ENCODE results near the gene DUOX1.

The DUOX1 gene

DNA sequence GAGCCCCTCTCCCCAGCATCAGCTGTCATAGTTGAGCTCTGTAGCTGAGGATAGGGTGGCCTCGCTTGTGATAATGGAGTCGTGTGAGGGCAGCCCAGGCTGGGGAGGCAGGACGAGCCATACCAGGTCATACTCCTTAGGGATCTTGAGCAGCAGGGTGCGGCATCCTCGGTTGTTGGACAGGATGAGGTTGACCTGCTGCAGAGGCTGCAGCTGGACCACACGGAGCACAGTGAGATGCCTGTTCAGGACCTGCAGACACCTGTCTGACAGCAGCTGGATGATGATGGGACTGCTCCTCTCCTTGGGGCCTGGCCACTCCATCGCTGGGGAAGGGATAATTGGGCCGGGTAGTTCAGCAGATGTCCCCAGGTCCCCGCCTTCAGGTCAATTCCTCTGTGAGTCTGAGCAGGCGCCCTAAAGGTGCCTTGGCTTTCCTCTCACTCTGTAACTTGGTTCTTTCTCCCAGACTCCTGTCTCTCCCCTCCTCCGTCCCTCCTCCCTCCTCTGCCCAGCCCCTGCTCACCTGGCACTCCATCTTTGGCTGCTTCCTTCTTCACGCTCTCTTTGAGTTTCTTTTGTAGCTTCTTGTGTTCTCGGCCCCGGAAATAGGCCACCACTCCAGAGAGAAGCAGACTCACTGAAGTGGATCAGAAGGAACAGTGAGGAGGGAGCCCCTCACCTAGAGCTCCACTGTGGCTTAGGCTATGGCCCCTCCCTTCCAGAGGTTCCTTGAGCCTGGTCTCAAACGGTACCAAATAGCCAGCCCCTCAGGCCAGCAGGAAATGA, 23.6 kb upstream of the DUOX1 start:
- no peak for DNase-seq

DNA sequence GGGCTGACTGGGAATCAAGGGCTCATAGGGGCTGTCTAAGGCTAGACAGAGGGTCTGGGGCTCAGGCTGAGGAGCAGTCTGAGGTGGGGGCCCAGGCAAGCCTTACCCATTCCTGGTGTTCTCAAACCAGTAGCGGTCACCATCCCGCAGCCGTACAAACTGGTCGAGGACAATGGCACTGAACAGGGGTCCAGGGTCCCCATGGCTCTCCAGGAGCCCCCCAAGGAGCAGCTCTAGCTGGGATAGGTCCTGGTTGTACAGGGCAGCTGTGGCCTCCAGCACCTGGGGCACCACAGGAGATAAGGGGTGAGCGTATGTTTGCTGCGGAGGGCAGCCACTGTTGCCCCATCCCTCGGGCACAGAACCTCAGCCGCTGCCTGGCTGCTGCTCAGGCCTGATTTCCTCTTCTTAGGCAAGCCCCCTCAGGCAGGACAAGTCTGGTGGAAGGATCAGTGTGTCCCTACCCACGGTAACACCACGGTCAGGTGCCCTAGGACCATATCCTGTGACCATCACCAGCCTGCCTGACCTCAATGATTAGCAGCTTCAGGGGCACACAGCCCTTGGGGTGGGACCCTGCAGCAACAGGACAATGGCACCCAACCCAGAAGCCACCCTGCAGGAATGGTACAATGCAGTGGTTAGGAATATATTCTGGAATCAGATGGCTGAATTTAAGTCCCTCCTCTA, 21.7 kb upstream of the DUOX1 start:
- no peak for DNase-seq

DNA sequence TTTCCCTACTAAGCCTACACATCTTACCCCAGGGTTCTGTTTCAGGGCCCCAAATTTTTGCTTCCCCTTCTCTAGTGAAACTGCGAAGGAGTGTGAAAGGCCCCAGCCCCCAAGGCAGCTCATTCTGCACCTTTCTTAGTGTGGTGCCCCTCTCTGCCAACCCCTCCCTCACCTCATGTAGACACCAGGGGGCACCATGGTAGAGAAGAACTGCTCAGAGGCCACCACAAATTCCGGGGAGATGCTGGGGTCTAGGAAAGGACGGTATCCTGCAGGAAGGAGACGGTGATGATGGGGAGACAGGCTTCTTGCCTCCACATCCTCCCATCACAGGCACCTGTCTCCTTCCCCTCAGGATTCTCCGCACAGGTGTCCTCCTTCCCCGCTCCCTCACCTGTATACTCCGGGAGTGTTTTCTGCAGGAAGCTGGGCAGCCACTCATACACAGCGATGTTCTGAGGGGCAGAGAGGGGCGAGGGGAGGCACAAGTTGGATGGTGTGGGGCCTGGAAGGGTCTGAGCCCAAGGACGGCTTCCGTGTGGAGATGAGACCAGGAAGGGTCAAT, 19.5 kb upstream of the DUOX1 start:
- DNase-seq: no peak

DNA sequence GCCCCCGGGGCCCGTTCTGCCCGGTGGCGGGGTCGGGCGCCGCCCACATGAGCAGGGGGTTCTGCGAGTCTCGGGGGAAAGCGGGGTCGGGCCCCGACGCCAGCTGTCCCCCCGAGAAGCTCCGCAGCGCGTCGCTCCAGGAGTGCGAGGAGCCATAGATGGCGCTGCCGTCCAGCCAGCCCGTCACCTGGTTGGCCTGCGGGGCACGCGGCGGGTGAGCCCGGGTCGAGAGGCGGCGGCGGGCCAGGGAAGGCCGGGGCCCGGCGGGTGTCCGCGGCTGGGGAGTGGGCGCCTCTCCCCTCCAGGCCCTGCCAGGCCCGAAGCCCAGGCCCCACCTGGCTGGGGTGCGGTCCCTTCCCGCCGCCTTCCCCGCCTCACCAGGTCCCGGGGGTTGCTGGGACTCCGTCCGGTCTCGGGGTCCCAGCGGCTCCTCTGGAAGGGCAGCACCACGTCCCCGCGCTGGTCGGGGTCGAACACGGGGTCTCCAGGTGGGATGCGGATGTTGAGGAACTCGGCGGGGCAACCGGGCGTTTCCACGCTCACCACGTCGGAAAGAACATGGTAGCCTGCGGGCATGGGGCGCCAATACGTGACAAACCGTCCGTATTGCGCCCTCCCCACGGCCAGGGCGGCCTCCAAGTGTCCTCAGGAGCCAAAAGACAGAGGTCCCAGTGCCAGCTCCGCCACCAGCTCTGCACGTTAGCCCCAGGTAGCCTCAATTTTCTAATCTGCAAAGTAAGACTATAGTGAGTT, 18.2 kb upstream of the DUOX1 start:
- DNase-seq: no peak

DNA sequence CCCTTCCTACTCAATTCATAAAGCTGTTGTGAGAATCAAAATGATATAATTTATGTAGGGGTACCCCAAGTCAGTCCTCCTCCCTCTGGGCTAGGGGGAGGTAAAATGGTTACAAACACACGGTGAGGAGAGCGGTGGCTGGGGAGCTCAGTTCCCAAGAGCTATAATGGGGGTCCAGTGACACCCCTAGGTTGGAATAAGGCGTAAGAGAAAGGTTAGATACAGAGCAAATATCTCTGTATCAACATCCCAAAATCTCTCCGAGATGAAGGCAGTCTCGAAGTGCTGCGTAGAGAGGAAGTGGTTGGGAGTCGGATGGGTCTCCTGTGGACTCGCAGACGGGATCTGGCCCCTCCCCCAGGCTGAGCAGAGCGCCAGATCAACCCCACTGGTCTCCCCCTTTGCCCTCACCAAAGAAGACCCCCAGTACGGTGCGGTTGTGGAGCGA, 17.6 kb upstream of the DUOX1 start:
- no peak for DNase-seq

DNA sequence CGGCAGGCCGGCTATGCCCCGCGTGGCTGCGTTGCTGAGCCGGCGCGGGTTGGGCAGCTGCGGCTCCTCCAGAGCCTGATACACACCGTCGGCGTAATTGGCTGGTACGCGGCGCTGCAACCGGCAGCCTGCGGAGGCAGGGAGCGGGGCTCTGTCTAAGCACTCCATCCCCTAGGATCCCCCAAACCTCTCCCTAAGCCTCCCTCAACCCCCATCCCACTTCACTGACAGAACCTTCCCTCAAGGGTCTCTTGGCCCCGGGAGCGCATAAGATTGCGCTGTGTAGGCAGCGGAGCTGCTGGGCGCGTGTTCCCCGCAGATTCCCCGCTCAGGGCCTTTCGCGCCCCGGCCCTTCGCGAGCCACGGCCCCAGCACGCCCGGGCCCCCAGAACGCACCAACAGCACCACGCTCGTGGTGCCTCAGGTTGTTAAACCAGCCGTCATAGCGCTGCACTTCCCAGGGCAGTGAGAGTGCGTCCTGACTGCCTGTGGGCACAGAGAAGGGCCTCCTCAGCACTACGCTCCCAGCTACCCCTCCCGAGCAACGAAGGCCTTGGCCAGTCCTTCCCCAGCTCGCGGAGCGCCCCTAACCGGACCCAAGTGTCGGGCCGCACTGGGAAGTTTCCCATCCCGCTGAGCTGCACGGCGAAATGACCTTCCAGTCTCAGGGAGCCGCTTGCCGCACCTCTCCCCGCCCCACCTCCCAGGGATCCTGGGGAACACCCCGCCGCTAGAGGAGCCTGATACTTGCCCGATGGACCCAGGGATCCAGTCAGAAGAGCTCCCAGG, 17.0 kb upstream of the DUOX1 start:
- DNase-seq: no peak

DNA sequence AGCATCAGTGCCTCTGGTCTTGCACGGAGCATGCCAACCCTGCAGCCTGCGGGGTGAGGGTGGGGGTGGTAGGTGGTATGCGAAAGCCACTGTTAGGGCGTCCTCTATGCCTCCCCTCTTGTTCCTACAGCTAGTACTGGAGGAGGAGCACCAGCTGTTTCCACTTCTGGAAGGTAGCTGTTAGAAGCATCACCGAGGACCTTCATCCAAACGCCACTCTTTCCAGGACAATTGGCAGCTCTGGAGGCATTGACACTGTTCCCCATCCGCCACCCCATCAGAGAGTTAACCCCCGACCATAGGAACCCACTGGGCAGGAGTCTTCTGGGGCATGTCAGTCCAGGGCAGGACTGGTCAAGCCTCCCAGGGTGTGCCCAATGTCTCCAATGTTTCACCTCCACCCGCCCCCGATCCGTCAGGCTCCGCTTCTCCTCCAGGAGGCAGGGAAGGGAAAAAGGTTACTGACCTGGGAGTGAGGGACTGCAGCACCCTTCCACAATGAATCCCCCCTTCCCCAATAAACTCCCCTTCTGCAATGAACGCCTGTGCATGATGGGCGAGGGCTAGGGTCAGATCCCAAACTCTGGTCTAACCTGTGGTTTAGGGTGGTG, 16.3 kb upstream of the DUOX1 start:
- DNase-seq: no peak

DNA sequence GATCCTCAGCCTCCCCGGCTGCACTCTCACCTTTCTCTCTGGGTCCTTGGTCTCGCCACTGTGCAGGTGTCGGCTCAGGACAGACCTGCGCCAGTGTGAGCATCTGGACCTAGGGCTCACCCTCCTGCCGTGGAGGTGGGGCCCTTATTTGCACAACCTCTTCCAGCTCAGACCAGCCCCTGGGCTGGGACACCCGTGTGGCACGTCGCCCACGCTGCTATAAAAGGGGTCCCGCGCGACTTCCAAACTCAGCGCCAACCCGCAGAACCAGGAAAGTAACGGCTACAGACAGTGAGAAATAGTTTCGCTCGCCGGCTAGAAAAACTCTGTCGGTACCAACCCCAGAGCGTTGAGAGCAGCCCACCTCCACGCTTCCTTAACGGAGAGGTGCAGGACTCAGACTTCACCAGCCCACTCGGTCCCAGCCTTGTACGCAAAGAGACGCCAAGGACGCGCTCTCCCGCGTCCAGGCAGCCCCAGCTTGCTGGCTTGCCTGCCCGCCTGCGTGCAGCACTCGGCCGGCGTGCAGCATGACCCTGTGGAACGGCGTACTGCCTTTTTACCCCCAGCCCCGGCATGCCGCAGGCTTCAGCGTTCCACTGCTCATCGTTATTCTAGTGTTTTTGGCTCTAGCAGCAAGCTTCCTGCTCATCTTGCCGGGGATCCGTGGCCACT, 15.6 kb upstream of the DUOX1 start, which contains the start of the genes DUOX2 and DUOXA2:
TSS of gene DUOX2 (minus strand) at position 97 of the 675 bp plus-strand sequence. CDS start 761 bp downstream, outside the sequence.
TSS of gene DUOXA2 (plus strand) at position 251 of the 675 bp plus-strand sequence. CDS start at position 531, 280 bp downstream.
- DNase-seq: no peak

DNA sequence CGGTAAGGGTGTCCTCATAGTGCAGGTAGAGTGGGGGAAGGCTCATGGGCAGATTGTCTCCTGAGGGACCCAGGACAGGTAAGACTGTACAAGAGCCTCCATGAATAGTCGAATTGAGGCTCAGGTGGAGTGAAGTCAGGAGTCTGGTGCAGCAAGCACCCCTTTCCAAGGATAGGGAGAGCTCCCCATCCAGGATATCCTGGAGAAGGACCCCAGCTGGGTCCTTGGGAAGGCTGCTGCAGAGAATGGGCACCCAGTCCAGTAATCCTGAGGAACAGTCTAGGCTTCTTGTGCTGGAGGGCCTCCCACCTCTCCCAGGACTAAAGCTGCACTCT, 15.1 kb upstream of the DUOX1 start:
- DNase-seq: no peak

DNA sequence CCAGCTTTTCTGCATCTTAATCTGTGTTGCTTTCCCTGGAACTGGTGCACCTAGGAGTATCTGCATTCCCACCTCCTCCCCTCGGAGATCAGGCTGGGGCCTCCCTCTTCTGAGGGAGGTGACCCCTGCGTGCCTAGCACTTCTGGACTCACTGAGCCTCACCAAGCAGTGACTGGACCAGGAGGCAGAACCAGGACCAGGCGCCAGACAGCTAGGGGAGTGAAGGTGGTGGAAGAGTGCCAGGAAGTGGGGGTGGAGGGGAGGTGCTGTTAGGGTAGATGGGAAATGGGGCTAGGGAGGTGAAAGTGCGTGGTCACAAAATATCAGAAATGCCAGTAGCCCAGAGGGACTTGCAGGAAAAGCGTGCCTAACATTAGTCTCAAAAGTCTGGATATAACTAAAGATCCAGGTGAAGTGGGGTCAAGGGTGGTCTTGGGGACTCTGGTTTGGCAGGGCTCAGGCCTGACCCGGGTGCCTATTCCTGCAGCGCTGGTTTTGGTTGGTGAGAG, 14.4 kb upstream of the DUOX1 start:
- DNase-seq: no peak

DNA sequence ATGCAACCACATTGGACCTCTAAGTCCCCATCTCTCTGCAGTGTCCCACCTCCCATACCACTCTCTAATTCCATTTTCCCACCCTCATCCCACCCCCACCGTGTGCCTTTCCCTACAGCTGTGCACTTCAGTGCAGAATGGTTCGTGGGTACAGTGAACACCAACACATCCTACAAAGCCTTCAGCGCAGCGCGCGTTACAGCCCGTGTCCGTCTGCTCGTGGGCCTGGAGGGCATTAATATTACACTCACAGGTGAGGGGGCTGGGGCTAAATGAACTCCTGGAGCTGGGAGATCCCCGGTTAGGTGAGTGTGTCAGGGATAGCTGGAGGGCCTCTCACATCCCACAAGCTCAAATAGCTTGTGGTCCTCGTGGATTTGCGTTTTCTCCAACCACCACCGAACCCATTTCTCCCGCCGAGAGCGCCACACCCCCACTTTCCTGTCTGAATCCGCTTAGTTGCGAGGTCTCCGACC, 13.8 kb upstream of the DUOX1 start:
- no peak for DNase-seq

DNA sequence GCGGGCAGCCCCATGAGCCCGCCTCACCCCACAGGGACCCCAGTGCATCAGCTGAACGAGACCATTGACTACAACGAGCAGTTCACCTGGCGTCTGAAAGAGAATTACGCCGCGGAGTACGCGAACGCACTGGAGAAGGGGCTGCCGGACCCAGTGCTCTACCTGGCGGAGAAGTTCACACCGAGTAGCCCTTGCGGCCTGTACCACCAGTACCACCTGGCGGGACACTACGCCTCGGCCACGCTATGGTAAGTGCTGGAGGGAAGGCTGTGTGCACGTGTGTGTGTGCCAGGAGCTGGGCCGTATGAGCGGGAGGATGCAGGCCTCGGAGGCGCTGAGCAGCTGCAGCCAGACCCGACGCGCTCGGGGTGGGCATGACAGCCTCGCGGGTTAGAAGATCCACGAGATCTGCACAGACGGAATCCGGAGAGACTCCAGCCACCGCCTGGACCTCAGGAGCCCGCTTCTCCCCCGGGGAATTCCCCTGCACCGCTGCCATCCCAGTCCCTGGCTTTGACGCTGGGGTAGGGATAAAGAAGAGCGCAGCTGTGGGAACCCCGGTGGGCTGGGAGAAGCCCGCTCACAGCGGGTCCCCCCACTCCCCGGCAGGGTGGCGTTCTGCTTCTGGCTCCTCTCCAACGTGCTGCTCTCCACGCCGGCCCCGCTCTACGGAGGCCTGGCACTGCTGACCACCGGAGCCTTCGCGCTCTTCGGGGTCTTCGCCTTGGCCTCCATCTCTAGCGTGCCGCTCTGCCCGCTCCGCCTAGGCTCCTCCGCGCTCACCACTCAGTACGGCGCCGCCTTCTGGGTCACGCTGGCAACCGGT, 13.1 kb upstream of the DUOX1 start:
- DNase-seq: no peak

DNA sequence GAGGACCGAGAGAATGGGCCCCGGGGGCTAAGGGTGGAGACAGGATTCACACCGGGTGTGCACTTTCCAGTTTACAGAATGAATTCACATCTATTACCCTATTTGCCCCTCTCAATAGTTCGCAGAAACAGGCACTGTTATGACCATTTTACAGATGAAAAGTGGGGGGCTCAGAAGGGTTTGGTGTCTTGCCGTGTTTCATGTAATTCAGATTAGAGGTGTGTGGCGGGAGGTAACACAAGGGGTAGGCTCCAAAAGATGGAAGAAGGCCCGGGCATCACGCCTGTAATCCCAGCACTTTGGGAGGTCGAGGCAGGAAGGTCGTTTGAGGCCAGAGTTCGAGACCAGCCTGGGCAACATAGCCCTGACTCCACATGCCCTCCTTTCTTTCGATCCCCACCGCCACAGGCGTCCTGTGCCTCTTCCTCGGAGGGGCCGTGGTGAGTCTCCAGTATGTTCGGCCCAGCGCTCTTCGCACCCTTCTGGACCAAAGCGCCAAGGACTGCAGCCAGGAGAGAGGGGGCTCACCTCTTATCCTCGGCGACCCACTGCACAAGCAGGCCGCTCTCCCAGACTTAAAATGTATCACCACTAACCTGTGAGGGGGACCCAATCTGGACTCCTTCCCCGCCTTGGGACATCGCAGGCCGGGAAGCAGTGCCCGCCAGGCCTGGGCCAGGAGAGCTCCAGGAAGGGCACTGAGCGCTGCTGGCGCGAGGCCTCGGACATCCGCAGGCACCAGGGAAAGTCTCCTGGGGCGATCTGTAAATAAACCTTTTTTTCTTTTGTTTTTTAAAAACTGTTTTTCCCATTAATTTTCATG, 12.3 kb upstream of the DUOX1 start:
- no peak for DNase-seq

DNA sequence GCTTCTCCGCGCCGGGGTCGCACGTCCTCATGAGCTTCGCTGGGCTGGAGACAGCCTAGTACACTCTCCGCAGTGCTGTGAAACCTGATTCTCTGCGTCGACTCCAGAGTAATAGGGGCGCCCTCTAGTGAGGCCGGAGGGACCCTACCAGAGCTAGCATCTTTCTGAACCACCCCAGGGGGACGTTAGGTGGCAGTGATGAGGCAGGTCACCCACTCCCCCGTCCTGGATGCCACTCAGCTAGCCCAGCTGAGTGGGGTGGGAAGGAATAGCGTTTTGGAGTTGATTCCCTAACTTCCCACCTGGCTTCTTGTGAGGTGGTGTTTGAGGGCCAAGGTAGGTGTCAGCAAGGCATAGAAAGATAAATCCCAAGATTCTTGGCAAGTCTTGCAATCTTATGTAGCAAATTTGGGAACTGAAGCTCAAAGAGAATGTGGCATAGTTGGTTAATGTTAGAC, 11.6 kb upstream of the DUOX1 start:
- DNase-seq: peak; percentile 89

DNA sequence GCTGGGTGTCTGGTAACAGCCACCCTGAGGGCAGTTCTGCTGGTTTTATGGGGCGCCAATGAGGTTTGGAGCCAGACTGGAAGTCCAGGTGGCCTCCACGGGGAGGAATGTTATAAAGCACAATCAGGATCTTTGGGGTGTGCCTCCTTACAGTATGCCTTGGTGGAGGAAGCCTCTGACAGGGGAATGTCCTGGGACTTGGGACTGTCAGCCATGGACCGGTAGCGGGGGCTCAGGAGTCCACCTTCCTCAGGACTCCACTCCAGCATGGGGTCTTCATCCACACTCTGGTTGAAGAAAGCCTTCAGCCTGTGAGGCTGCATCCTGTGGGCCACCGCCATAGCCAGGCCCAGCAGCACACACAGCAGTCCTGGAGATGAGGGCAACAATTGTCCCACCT, 10.8 kb upstream of the DUOX1 start:
- DNase-seq: no peak

DNA sequence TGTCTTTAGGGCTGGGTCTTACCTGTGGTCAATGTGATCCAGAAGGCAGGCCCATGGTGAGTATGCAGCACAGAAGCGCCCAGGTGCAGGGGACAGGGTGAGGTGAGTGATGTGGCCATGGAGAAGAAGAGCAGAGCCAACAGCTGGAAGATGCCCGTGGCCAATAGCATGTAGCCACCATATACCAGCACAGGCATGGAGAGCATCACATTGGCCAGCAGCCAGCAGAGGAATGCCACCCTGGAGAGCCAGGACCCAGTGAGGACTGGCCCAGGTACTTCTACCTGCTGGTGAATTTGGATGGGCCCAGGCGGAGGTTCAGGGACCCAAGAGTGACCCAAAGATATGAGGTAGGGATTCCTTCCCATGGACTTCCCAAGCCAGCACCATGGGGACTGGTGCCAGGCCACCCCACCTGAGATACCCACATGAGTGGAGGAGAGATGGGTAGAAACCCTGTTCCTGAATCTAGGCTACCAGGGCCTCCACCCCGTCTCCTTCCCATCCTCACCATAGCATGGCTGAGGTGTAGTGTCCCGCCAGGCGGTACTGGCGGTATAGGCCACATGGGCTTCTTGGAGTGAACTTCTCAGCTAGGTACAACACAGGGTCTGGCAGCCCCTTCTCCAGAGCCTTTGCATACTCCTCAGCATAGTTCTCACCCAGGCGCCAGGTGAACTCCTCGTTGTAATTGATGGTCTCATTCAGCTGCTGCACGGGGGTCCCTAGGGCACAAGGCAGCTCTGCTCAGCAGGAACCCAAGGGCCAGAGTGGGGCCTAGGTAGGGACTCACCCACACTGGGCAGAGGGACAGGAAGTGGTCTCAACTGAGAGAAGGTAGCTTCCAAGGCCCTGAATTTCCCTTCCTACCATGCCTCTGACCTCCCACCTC, 9.5 kb upstream of the DUOX1 start:
- no peak for DNase-seq

DNA sequence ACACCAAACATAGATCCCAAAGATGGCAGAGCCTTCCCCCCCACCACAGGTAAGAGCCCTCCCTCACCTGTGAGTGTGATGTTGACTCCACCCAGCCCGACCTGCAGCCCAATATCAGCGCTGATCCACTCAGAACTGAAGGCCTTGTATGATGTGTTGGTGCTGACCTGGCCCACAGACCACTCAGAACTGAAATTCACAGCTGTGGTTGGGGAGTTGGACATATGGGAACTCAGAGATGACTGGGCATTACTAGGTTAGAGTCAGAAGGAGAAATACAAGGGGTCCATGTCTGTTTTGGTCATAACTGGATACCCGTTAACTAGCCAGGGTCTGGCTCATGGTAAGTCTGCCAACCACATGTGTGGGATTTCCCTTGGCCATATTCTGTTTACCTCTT, 8.8 kb upstream of the DUOX1 start:
- DNase-seq: no peak
